Naive thymus-derived CD8-positive, alpha-beta T cell (primary cell): ENCODE results near the gene TCF23. TPM values are rescaled to one million over a fixed set of nuclear protein-coding genes. Genes with fewer than 3 reads are reported as not detected.

Experiments used
- ATAC-seq, 2 donors: fragments of 150-1000 bp; cut with Tn5 transposase in 1 of 2; sonication (Bioruptor Pico), chemical (Tn5 transposase) in 1 of 2; 1 replicate in 1 of 2; 2 replicates in 1 of 2; pipeline ENCODE4 v1.10.0; 2021; ENCODE audit warnings: mild to moderate bottlenecking in 2 of 2, moderate library complexity in 2 of 2
- POLR2A ChIA-PET: fragments of 350-600 bp; sonication (Branson Sonifier 250); formaldehyde crosslinking; loops from one replicate; lab custom pipeline; 2021; ENCODE audit warnings: antibody characterized with exemption; lab: Charles Lee
- DNase-seq, 10 donors: peaks; one replicate each; pipeline versions ENCODE4 v3.0.0 to v3.0.0-alpha.2; 2020 to 2022
- H3K27ac Mint-ChIP-seq, 10 donors: one replicate each; pipeline ENCODE4 v1.8.0; 2020 to 2022; ENCODE audit warnings: mild to moderate bottlenecking in 10 of 10, mixed read lengths in 10 of 10, moderate library complexity in 4 of 10, inconsistent platforms in 1 of 10
- H3K27me3 Mint-ChIP-seq, 5 donors: one replicate each; pipeline ENCODE4 v1.8.0; 2021 to 2022; ENCODE audit warnings: mixed read lengths in 5 of 5
- H3K36me3 Mint-ChIP-seq, 3 donors: one replicate each; pipeline ENCODE4 v1.8.0; 2020 to 2022; ENCODE audit warnings: mixed read lengths in 3 of 3, mild to moderate bottlenecking in 2 of 3, inconsistent platforms in 1 of 3
- H3K4me1 Mint-ChIP-seq, 4 donors: one replicate each; pipeline ENCODE4 v1.8.0; 2021 to 2022; ENCODE audit warnings: mixed read lengths in 4 of 4
- H3K4me3 Mint-ChIP-seq, 10 donors: one replicate each; pipeline ENCODE4 v1.8.0; 2020 to 2022; ENCODE audit warnings: mild to moderate bottlenecking in 10 of 10, mixed read lengths in 10 of 10, moderate library complexity in 6 of 10, inconsistent platforms in 1 of 10
- H3K9me3 Mint-ChIP-seq, 9 donors: one replicate each; pipeline ENCODE4 v1.8.0; 2020 to 2022; ENCODE audit warnings: mixed read lengths in 9 of 9, mild to moderate bottlenecking in 3 of 9, inconsistent platforms in 1 of 9, moderate library complexity in 1 of 9
- polyA plus RNA-seq, 3 donors: library from polyadenylated mRNA; unstranded; fragments of 300-500 nt; fragmentation: Illumina TruSeq; gene quantifications; one replicate each; pipeline ENCODE4 v1.2.3, GENCODE V29; 2021
- total RNA-seq, 8 experiments: library from RNA in 2 of 8; stranded (reverse) in 2 of 8; gene quantifications; one replicate each; pipeline ENCODE4 v1.2.3 and lab custom pipeline; 2021 to 2026

The TCF23 gene
- total and polyA plus RNA-seq, 5 experiments from 2014 or later = not detected

DNA sequence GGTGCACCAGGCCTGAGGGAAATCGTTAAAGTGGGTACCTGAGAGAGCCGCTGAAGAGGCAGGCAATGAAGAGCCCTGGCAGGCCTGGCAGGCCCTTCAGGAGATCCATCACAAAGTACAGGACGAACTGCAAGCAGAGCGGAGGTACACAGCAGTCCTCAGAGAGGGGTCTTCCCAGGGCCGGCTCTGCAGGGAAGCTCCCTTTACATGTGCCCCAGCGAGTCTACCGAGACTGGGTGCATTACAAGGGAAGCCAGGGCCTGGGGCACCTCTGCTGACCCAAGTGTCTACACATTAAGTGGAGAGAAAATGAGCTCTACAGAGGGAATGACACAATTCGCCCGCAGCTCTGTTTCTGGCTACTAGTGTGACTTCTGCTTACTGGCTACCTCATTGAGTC lies 54.9 kb downstream of the TCF23 start:
- no peaks in the 10 kb centered on the region for H3K27me3 Mint-ChIP-seq
- POLR2A ChIA-PET = no interaction called here
- no peak for ATAC-seq
- DNase-seq = no peak
- no peaks in the 10 kb centered on the region for H3K9me3 Mint-ChIP-seq
- H3K4me3 Mint-ChIP-seq = no peak overlapping the region
- H3K27ac Mint-ChIP-seq = peak overlapping the region in 5 of 10 donors; percentile 19 to 80 (median 36)
- H3K4me1 Mint-ChIP-seq = peaks cover 0 to 12% (median 5%) of the 10 kb centered on the region in 4 donors
- peaks cover 0 to 85% (median 3%) of the 10 kb centered on the region in 3 donors for H3K36me3 Mint-ChIP-seq

DNA sequence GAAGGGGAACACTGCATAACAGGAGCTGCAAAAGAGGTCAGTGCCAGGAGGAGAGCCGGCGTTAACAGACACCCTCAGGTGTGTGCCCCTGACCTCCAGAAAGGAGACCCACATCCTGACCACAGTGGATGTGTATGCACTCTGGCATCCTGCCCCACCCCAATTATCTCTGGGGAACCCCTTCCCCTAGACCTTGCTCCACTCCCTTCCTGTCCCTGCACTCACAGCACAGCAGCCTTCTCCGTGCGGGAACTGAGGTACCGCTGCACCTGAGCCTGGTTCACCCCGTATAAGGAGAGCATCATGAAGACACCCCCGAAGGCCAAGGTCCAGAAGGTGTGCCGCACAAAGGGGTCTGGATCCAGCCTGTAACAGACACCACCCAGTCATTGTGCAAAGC lies 55.8 kb downstream of the TCF23 start:
- ATAC-seq = no peak
- no peak overlapping the region for H3K4me3 Mint-ChIP-seq
- no peak for DNase-seq
- H3K27ac Mint-ChIP-seq = peak overlapping the region in 4 of 10 donors; percentile 11 to 79 (median 51)
- H3K4me1 Mint-ChIP-seq = peaks cover 6 to 20% (median 9%) of the 10 kb centered on the region in 4 donors
- H3K36me3 Mint-ChIP-seq = peaks cover 0 to 81% (median 3%) of the 10 kb centered on the region in 3 donors
- H3K9me3 Mint-ChIP-seq = no peaks in the 10 kb centered on the region
- POLR2A ChIA-PET = no interaction called here
- no peaks in the 10 kb centered on the region for H3K27me3 Mint-ChIP-seq

DNA sequence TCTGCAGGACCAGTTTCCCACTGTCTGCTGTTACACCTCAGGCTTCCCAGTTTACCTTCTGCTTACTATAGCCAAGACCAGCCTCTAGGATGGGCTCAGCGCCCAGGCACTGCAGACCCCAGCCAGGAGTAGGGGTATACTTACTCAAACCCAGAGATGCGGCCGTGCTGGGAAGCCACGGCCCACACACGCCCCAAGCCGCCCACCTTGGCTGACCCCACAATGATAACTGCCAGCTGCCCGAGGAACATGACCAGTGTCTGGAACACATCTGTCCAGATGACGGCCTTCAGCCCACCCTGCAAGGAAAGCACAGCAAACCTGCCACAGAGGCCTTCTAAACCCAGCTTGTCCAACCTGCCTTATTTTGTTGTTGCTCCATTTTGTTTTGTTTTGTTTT lies 56.4 kb downstream of the TCF23 start:
- H3K36me3 Mint-ChIP-seq = peaks cover 0 to 77% (median 3%) of the 10 kb centered on the region in 3 donors
- DNase-seq = no peak
- no peak overlapping the region for H3K4me3 Mint-ChIP-seq
- peaks cover 12 to 26% (median 14%) of the 10 kb centered on the region in 4 donors for H3K4me1 Mint-ChIP-seq
- H3K27me3 Mint-ChIP-seq = no peaks in the 10 kb centered on the region
- POLR2A ChIA-PET = no interaction called here
- no peaks in the 10 kb centered on the region for H3K9me3 Mint-ChIP-seq
- ATAC-seq = no peak
- peak overlapping the region in 2 of 10 donors; percentile 59 to 67 for H3K27ac Mint-ChIP-seq

DNA sequence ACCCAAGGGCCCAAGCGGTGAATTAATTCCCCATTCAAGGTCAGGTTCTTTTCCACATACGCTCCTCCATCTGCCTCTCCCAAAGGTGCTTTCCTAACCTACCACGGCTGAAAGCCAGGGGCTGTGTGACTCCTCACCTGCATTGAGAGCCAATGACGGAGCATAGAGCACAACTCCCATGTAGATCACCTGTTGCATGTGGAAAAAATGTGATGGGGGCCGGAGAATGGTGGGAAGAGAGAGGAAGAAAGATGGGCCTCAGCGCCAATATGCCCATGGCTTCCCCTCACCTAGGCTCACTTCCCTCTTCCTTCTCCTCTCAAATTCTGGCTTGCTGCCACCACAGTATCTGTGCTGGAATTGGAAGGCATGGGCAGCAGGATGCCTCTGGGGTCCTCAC lies 57.5 kb downstream of the TCF23 start:
- H3K4me1 Mint-ChIP-seq = peaks cover 13 to 29% (median 16%) of the 10 kb centered on the region in 4 donors
- DNase-seq = no peak
- H3K27me3 Mint-ChIP-seq = no peaks in the 10 kb centered on the region
- no peak overlapping the region for H3K4me3 Mint-ChIP-seq
- no peak for ATAC-seq
- no peaks in the 10 kb centered on the region for H3K9me3 Mint-ChIP-seq
- POLR2A ChIA-PET = interaction anchor here (0.6 kb wide), 1 partner anchor 18 kb away, joined by 4 read pairs; no protein-coding TSS in a partner anchor
- no peak overlapping the region for H3K27ac Mint-ChIP-seq
- H3K36me3 Mint-ChIP-seq = peaks cover 0 to 71% (median 3%) of the 10 kb centered on the region in 3 donors

Other genes with a start within 250 kb of the TCF23 start
- 1 to 10 TPM; 3.8 to 5.3 TPM for gene MAPRE3, start 178.4 kb upstream of the TCF23 start, total RNA-seq
- 1 to 10 TPM; 1.4 to 1.6 (median 1.5) TPM for gene MAPRE3, start 178.4 kb upstream of the TCF23 start, polyA plus RNA-seq
- 10 to 100 TPM; 60.0 to 60.9 TPM for gene TMEM214, start 116.0 kb upstream of the TCF23 start, total RNA-seq
- 10 to 100 TPM; 19.4 to 25.8 (median 20.8) TPM for gene TMEM214, start 116.0 kb upstream of the TCF23 start, polyA plus RNA-seq
- 10 to 100 TPM; 13.2 to 15.8 TPM for gene AGBL5, start 97.3 kb upstream of the TCF23 start, total RNA-seq
- 1 to 10 TPM; 7.9 to 9.3 (median 8.2) TPM for gene AGBL5, start 97.3 kb upstream of the TCF23 start, polyA plus RNA-seq
- gene OST4, start 77.3 kb upstream of the TCF23 start, total RNA-seq = 100 to 1,000 TPM; 246 to 268 TPM
- gene OST4, start 77.3 kb upstream of the TCF23 start, polyA plus RNA-seq = 100 to 1,000 TPM; 827 to 916 (median 901) TPM
- under 1 TPM; 0.41 to 0.86 TPM for gene EMILIN1, start 70.4 kb upstream of the TCF23 start, total RNA-seq
- 1 to 10 TPM in 1 of 3 donors, under 1 TPM in 2; 0.90 to 1.1 (median 0.98) TPM for gene EMILIN1, start 70.4 kb upstream of the TCF23 start, polyA plus RNA-seq
- 1 to 10 TPM; 6.3 to 7.2 TPM for gene KHK, start 62.2 kb upstream of the TCF23 start, total RNA-seq
- 1 to 10 TPM; 6.0 to 8.9 (median 6.1) TPM for gene KHK, start 62.2 kb upstream of the TCF23 start, polyA plus RNA-seq
- under 1 TPM; 0.22 to 0.68 TPM for gene CGREF1, start 29.9 kb upstream of the TCF23 start, total RNA-seq
- under 1 TPM; 0.38 to 0.69 (median 0.40) TPM for gene CGREF1, start 29.9 kb upstream of the TCF23 start, polyA plus RNA-seq
- 1 to 10 TPM; 2.1 to 2.7 TPM for gene ABHD1, start 25.2 kb upstream of the TCF23 start, total RNA-seq
- 1 to 10 TPM; 1.3 to 1.7 (median 1.4) TPM for gene ABHD1, start 25.2 kb upstream of the TCF23 start, polyA plus RNA-seq
- gene PREB, start 14.4 kb upstream of the TCF23 start, total RNA-seq = 10 to 100 TPM; 35.9 to 43.3 TPM
- 10 to 100 TPM; 40.6 to 58.4 (median 51.1) TPM for gene PREB, start 14.4 kb upstream of the TCF23 start, polyA plus RNA-seq
- gene PRR30, start 9.6 kb upstream of the TCF23 start, total RNA-seq = not detected
- gene PRR30, start 9.6 kb upstream of the TCF23 start, polyA plus RNA-seq = not detected
- gene ATRAID, start 63.0 kb downstream of the TCF23 start, total RNA-seq = 100 to 1,000 TPM; 105 TPM
- 100 to 1,000 TPM; 299 to 388 (median 360) TPM for gene ATRAID, start 63.0 kb downstream of the TCF23 start, polyA plus RNA-seq
- gene SLC5A6, start 63.3 kb downstream of the TCF23 start, total RNA-seq = 10 to 100 TPM; 39.1 to 39.5 TPM
- 10 to 100 TPM; 14.3 to 17.8 (median 17.2) TPM for gene SLC5A6, start 63.3 kb downstream of the TCF23 start, polyA plus RNA-seq
- gene CAD, start 68.4 kb downstream of the TCF23 start, total RNA-seq = 10 to 100 TPM; 52.8 to 59.7 TPM
- 10 to 100 TPM; 18.0 to 31.9 (median 27.7) TPM for gene CAD, start 68.4 kb downstream of the TCF23 start, polyA plus RNA-seq
- gene SLC30A3, start 114.0 kb downstream of the TCF23 start, total RNA-seq = not detected
- under 1 TPM in 1 of 3 donors, not detected in 2; 0.13 TPM for gene SLC30A3, start 114.0 kb downstream of the TCF23 start, polyA plus RNA-seq
- gene DNAJC5G, start 126.4 kb downstream of the TCF23 start, total RNA-seq = not detected
- not detected for gene DNAJC5G, start 126.4 kb downstream of the TCF23 start, polyA plus RNA-seq
- gene TRIM54, start 133.4 kb downstream of the TCF23 start, total RNA-seq = under 1 TPM in 1 of 2 experiments, not detected in 1; 0.19 TPM
- not detected for gene TRIM54, start 133.4 kb downstream of the TCF23 start, polyA plus RNA-seq
- gene UCN, start 159.4 kb downstream of the TCF23 start, total RNA-seq = 1 to 10 TPM; 5.9 to 6.9 TPM
- 1 to 10 TPM in 2 of 3 donors, under 1 TPM in 1; 0.54 to 1.3 (median 1.2) TPM for gene UCN, start 159.4 kb downstream of the TCF23 start, polyA plus RNA-seq
- 100 to 1,000 TPM; 109 to 111 TPM for gene MPV17, start 174.1 kb downstream of the TCF23 start, total RNA-seq
- gene MPV17, start 174.1 kb downstream of the TCF23 start, polyA plus RNA-seq = 100 to 1,000 TPM; 110 to 135 (median 124) TPM
- gene GTF3C2, start 207.8 kb downstream of the TCF23 start, total RNA-seq = 100 to 1,000 TPM in 1 of 2 experiments, 10 to 100 TPM in 1; 96.5 to 105 TPM
- gene GTF3C2, start 207.8 kb downstream of the TCF23 start, polyA plus RNA-seq = 10 to 100 TPM; 26.2 to 46.1 (median 31.3) TPM
- gene EIF2B4, start 221.3 kb downstream of the TCF23 start, total RNA-seq = 10 to 100 TPM; 54.9 to 55.5 TPM
- gene EIF2B4, start 221.3 kb downstream of the TCF23 start, polyA plus RNA-seq = 10 to 100 TPM; 26.4 to 41.2 (median 30.0) TPM
- gene SNX17, start 221.6 kb downstream of the TCF23 start, total RNA-seq = 100 to 1,000 TPM; 121 to 122 TPM
- gene SNX17, start 221.6 kb downstream of the TCF23 start, polyA plus RNA-seq = 100 to 1,000 TPM; 200 to 217 (median 215) TPM
- 10 to 100 TPM; 18.6 to 18.8 TPM for gene ZNF513, start 231.7 kb downstream of the TCF23 start, total RNA-seq
- 1 to 10 TPM; 2.0 to 6.0 (median 2.5) TPM for gene ZNF513, start 231.7 kb downstream of the TCF23 start, polyA plus RNA-seq